ENCODE measurements around the gene IRF4.

IRF4 gene

GRCh38 chr6:382883-383810 lies 8.4 kb upstream of the IRF4 start:
- POLR2A ChIA-PET = no interaction called here
- CTCF ChIA-PET = interaction anchor here (1.1 kb wide), 1 partner anchor 193 kb away, joined by 3 read pairs; no protein-coding TSS in a partner anchor
- TF ChIP-seq, protein P1, sequence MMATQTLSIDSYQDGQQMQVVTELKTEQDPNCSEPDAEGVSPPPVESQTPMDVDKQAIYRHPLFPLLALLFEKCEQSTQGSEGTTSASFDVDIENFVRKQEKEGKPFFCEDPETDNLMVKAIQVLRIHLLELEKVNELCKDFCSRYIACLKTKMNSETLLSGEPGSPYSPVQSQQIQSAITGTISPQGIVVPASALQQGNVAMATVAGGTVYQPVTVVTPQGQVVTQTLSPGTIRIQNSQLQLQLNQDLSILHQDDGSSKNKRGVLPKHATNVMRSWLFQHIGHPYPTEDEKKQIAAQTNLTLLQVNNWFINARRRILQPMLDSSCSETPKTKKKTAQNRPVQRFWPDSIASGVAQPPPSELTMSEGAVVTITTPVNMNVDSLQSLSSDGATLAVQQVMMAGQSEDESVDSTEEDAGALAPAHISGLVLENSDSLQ (IDR thresholded peaks at IDR 0.05) = no peak
- no peak for TF ChIP-seq LEF1 (IDR thresholded peaks at IDR 0.05; ENCODE audit: borderline replicate concordance)
- TF ChIP-seq ELF4 (IDR thresholded peaks at IDR 0.05) = no peak
- no peak for TF ChIP-seq FOXA1 (IDR thresholded peaks at IDR 0.05)
- TF ChIP-seq TARDBP (IDR thresholded peaks at IDR 0.05) = no peak
- no peak for TF ChIP-seq BHLHE40 (IDR thresholded peaks at IDR 0.05; ENCODE audit: borderline replicate concordance)
- TF ChIP-seq HDGF (IDR thresholded peaks at IDR 0.05; ENCODE audit: borderline replicate concordance) = no peak
- TF ChIP-seq CTBP1 (IDR thresholded peaks at IDR 0.05; ENCODE audit: borderline replicate concordance) = no peak
- TF ChIP-seq SUZ12 (IDR thresholded peaks at IDR 0.05) = no peak
- no peak for TF ChIP-seq L3MBTL2 (conservative IDR thresholded peaks at IDR 0.05)
- DNase-seq (ENCODE audit: extremely low spot score) = no peak

GRCh38 chr6:383856-384255 lies 7.7 kb upstream of the IRF4 start:
- ChIA-PET POLR2A (no interaction called here), CTCF (interaction anchor here (1.1 kb wide), 1 partner anchor 194 kb away, joined by 3 read pairs; no protein-coding TSS in a partner anchor)
- no peak for DNase-seq (ENCODE audit: extremely low spot score)
- TF ChIP-seq FOXA1 (IDR thresholded peaks at IDR 0.05) (no peak), ZNF384 (IDR thresholded peaks at IDR 0.05) (no peak), ELF4 (IDR thresholded peaks at IDR 0.05) (no peak), SUZ12 (IDR thresholded peaks at IDR 0.05) (no peak), L3MBTL2 (conservative IDR thresholded peaks at IDR 0.05) (no peak), SP1 (IDR thresholded peaks at IDR 0.05) (no peak), HDGF (IDR thresholded peaks at IDR 0.05; ENCODE audit: borderline replicate concordance) (no peak), LEF1 (IDR thresholded peaks at IDR 0.05; ENCODE audit: borderline replicate concordance) (no peak), FOXK2 (IDR thresholded peaks at IDR 0.05) (no peak), ARNT (IDR thresholded peaks at IDR 0.05) (no peak), NFRKB (IDR thresholded peaks at IDR 0.05) (no peak), CTBP1 (IDR thresholded peaks at IDR 0.05; ENCODE audit: borderline replicate concordance) (no peak), BHLHE40 (IDR thresholded peaks at IDR 0.05; ENCODE audit: borderline replicate concordance) (no peak), TARDBP (IDR thresholded peaks at IDR 0.05) (no peak), FOXM1 (IDR thresholded peaks at IDR 0.05; ENCODE audit: borderline replicate concordance) (no peak)
- TF ChIP-seq, protein P1 (IDR thresholded peaks at IDR 0.05) = no peak

- DNase-seq (ENCODE audit: extremely low spot score) = no peak
- TF ChIP-seq LEF1 (IDR thresholded peaks at IDR 0.05; ENCODE audit: borderline replicate concordance) = no peak
- TF ChIP-seq FOXK2 (IDR thresholded peaks at IDR 0.05) = no peak
- no peak for TF ChIP-seq CTBP1 (IDR thresholded peaks at IDR 0.05; ENCODE audit: borderline replicate concordance)
- TF ChIP-seq, protein P1 (IDR thresholded peaks at IDR 0.05) = no peak
- no peak for TF ChIP-seq ELF4 (IDR thresholded peaks at IDR 0.05)
- no peak for TF ChIP-seq FOXA1 (IDR thresholded peaks at IDR 0.05)
- no peak for TF ChIP-seq ZNF384 (IDR thresholded peaks at IDR 0.05)
- TF ChIP-seq HDGF (IDR thresholded peaks at IDR 0.05; ENCODE audit: borderline replicate concordance) = no peak
- no peak for TF ChIP-seq FOXM1 (IDR thresholded peaks at IDR 0.05; ENCODE audit: borderline replicate concordance)
- no peak for TF ChIP-seq TARDBP (IDR thresholded peaks at IDR 0.05)
- TF ChIP-seq ARNT (IDR thresholded peaks at IDR 0.05) = no peak
- no peak for TF ChIP-seq SUZ12 (IDR thresholded peaks at IDR 0.05)
- TF ChIP-seq BHLHE40 (IDR thresholded peaks at IDR 0.05; ENCODE audit: borderline replicate concordance) = no peak
- no peak for TF ChIP-seq L3MBTL2 (conservative IDR thresholded peaks at IDR 0.05)
- TF ChIP-seq SP1 (IDR thresholded peaks at IDR 0.05) = no peak
- no peak for TF ChIP-seq NFRKB (IDR thresholded peaks at IDR 0.05)
- POLR2A ChIA-PET = no interaction called here
- CTCF ChIA-PET = no interaction called here
Observed at GRCh38 chr6:384898-385297, 6.7 kb upstream of the IRF4 start.

DNA sequence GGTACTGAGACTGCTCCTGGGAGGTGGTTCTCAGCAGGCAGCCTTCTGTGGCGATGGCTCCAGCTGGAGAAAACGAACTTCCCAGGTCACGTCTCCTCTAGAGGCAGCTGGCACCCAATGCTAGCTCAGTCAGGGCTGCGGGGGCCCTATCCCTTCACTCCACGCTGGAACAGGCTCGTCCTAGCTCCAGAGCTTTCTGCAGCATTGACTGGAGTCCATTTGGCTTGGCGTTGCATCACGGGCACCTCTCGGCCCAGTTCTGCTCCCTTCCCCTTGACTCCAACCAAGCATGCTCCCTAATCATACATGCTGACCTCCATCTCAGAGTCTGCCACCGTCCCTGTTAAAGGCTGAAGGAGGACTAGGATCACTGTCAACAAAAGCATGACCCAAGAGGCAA lies 5.9 kb upstream of the IRF4 start:
- ChIA-PET CTCF (no interaction called here), POLR2A (no interaction called here)
- no peak for TF ChIP-seq FOXM1 (IDR thresholded peaks at IDR 0.05; ENCODE audit: borderline replicate concordance)
- TF ChIP-seq BHLHE40 (IDR thresholded peaks at IDR 0.05; ENCODE audit: borderline replicate concordance) = no peak
- no peak for TF ChIP-seq ZNF384 (IDR thresholded peaks at IDR 0.05)
- no peak for TF ChIP-seq L3MBTL2 (conservative IDR thresholded peaks at IDR 0.05)
- no peak for TF ChIP-seq CTBP1 (IDR thresholded peaks at IDR 0.05; ENCODE audit: borderline replicate concordance)
- no peak for DNase-seq (ENCODE audit: extremely low spot score)

DNA sequence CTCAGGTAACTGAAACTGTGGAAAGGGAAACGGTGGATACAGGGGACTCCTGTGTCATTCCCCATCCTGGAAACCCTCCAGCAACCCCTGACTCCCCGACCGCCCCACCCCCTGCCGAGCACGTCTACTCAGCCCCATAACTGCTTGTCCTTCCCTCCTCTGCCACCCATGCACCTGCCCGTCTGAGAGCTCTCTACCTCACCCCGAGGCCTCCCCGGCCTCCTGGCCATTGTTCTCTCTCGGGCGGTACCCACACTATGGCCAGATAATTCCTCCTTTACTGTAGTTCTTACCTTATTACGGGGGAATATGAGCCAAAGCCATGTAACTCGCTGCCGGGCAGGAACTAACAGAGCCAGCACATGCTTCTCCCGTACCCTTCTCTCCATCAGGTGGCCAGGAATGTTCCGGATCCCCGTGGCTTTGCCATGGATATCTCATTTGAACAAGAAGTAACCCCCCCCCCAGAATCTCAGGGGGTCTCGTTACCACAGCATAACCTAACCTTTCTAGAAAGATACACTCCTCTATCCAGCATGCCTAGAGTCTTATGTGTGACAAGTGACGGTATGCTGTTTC lies 4.8 kb upstream of the IRF4 start:
- DNase-seq (ENCODE audit: extremely low spot score) = no peak
- no peak for TF ChIP-seq SP1 (IDR thresholded peaks at IDR 0.05)
- TF ChIP-seq, protein P1 (IDR thresholded peaks at IDR 0.05) = no peak
- TF ChIP-seq ZNF384 (IDR thresholded peaks at IDR 0.05) = no peak
- TF ChIP-seq SUZ12 (IDR thresholded peaks at IDR 0.05) = no peak
- no peak for TF ChIP-seq ARNT (IDR thresholded peaks at IDR 0.05)
- TF ChIP-seq ELF4 (IDR thresholded peaks at IDR 0.05) = no peak
- TF ChIP-seq LEF1 (IDR thresholded peaks at IDR 0.05; ENCODE audit: borderline replicate concordance) = no peak
- no peak for TF ChIP-seq HDGF (IDR thresholded peaks at IDR 0.05; ENCODE audit: borderline replicate concordance)
- no peak for TF ChIP-seq FOXM1 (IDR thresholded peaks at IDR 0.05; ENCODE audit: borderline replicate concordance)
- no peak for TF ChIP-seq L3MBTL2 (conservative IDR thresholded peaks at IDR 0.05)
- no peak for TF ChIP-seq TARDBP (IDR thresholded peaks at IDR 0.05)
- no peak for TF ChIP-seq NFRKB (IDR thresholded peaks at IDR 0.05)
- TF ChIP-seq FOXA1 (IDR thresholded peaks at IDR 0.05) = no peak
- no peak for TF ChIP-seq FOXK2 (IDR thresholded peaks at IDR 0.05)
- no peak for TF ChIP-seq BHLHE40 (IDR thresholded peaks at IDR 0.05; ENCODE audit: borderline replicate concordance)
- TF ChIP-seq CTBP1 (IDR thresholded peaks at IDR 0.05; ENCODE audit: borderline replicate concordance) = no peak
- ChIA-PET CTCF (interaction anchor here (0.6 kb wide), 1 partner anchor 52 kb away, joined by 3 read pairs; no protein-coding TSS in a partner anchor), POLR2A (no interaction called here)

Data from HEK293T (cell line).